DOHH2 (cell line): ENCODE data around the gene ORAI2.

Experiments
- H3F3A ChIP-seq: fragments of 200-600 bp; sonication (generic), shearing (Covaris generic); 2 replicates; pipeline ENCODE4 v1.6.0; 2016; ENCODE audit warnings: antibody characterized with exemption, mild to moderate bottlenecking; ENCODE audit not compliant: control insufficient read depth, insufficient read depth
- H3K27ac ChIP-seq: fragments of 200-600 bp; sonication (generic); 2 replicates; pipeline ENCODE4 v1.5.1; 2014; ENCODE audit warnings: low read depth, mild to moderate bottlenecking, low read length, moderate library complexity
- H3K27me3 ChIP-seq: fragments of 200-600 bp; sonication (generic); 2 replicates; pipeline ENCODE4 v1.6.1; 2014; ENCODE audit warnings: mild to moderate bottlenecking, low read length, mixed read lengths; ENCODE audit not compliant: control insufficient read depth
- H3K36me3 ChIP-seq: fragments of 200-600 bp; sonication (generic); 2 replicates; pipeline ENCODE4 v1.6.1; 2014; ENCODE audit warnings: mild to moderate bottlenecking, low read length, moderate library complexity, mixed read lengths; ENCODE audit not compliant: control insufficient read depth
- H3K4me1 ChIP-seq: fragments of 200-600 bp; sonication (generic); 2 replicates; pipeline ENCODE4 v1.6.1; 2014; ENCODE audit warnings: mild to moderate bottlenecking, low read length, mixed read lengths; ENCODE audit not compliant: control insufficient read depth
- H3K4me2 ChIP-seq: fragments of 200-600 bp; sonication (generic); 2 replicates; pipeline ENCODE4 v1.6.0; 2014; ENCODE audit warnings: mild to moderate bottlenecking, low read length, moderate library complexity
- H3K4me3 ChIP-seq: fragments of 200-600 bp; sonication (generic); 2 replicates; pipeline ENCODE4 v1.5.1; 2014; ENCODE audit warnings: mild to moderate bottlenecking, low read length, mixed read lengths
- H3K79me2 ChIP-seq: fragments of 200-600 bp; sonication (generic); 2 replicates; pipeline ENCODE4 v1.6.1; 2014; ENCODE audit warnings: mild to moderate bottlenecking, low read length, mixed read lengths; ENCODE audit not compliant: control insufficient read depth
- H3K9me2 ChIP-seq: fragments of 200-600 bp; sonication (generic); replicated peaks from 2 replicates; pipeline ENCODE4 v1.6.1; 2014; ENCODE audit warnings: mild to moderate bottlenecking, low read length, mixed read lengths; ENCODE audit not compliant: control insufficient read depth
- H3K9me3 ChIP-seq: fragments of 200-600 bp; sonication (generic); 2 replicates; pipeline ENCODE4 v1.6.1; 2014; ENCODE audit warnings: antibody characterized with exemption, low read length, mixed read lengths; ENCODE audit not compliant: control insufficient read depth, insufficient read depth
- H4K20me1 ChIP-seq: fragments of 200-600 bp; sonication (generic); 2 replicates; pipeline ENCODE4 v1.6.0; 2014; ENCODE audit warnings: low read depth, mild to moderate bottlenecking, antibody characterized with exemption, low read length, moderate library complexity; ENCODE audit not compliant: control insufficient read depth, insufficient read depth
- EZH2phosphoT487 ChIP-seq: fragments of 200-600 bp; sonication (generic); IDR thresholded peaks from 2 replicates; pipeline ENCODE4 v1.6.1; 2017; ENCODE audit warnings: borderline replicate concordance, mild to moderate bottlenecking, antibody characterized with exemption, low read length, moderate library complexity, mixed read lengths
- TF ChIP-seq, protein P1 (sequence below): fragments of 200-600 bp; sonication (generic); IDR thresholded peaks from one replicate; pipeline ENCODE4 v1.5.1; 2014; ENCODE audit warnings: antibody characterized with exemption, mild to moderate bottlenecking, low read depth, low read length; ENCODE audit not compliant: poor library complexity, severe bottlenecking

ORAI2 gene

DNA sequence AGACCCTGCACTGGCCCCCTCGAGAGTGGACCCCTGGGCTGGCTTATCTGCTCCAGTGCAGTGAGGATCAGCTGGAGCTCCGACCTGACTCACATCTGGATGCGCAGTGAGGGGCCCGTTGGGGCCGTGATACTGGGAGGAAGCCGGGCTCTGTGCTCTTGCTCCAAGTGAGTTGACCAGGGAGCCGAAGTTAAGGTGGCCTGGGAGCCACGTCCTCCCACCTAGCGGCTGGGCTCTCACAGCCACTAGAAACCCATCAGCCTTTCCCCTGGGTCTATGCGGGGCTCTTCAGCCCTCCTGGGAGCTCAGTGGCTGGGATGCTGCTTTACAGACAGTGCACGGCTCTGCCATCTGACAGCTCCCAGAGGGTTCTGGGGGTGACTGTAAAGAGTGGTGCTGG, 22.2 kb downstream of the ORAI2 start:
- Histone ChIP-seq H3K79me2 (no peaks in the 10 kb centered on the region), H4K20me1 (peaks cover 10% of the 10 kb centered on the region; the same call in 1 of the 2 replicates), H3K4me2 (no peak overlapping the region), H3K4me1 (peaks cover 8% of the 10 kb centered on the region), H3K9me3 (no peaks in the 10 kb centered on the region), H3K27me3 (no peaks in the 10 kb centered on the region), H3K27ac (no peak overlapping the region), H3F3A (peaks cover 15% of the 10 kb centered on the region), H3K9me2 (no peaks in the 10 kb centered on the region), H3K36me3 (peaks cover 31% of the 10 kb centered on the region), H3K4me3 (no peak overlapping the region)
- no peak for TF ChIP-seq EZH2phosphoT487
- TF ChIP-seq, protein P1, sequence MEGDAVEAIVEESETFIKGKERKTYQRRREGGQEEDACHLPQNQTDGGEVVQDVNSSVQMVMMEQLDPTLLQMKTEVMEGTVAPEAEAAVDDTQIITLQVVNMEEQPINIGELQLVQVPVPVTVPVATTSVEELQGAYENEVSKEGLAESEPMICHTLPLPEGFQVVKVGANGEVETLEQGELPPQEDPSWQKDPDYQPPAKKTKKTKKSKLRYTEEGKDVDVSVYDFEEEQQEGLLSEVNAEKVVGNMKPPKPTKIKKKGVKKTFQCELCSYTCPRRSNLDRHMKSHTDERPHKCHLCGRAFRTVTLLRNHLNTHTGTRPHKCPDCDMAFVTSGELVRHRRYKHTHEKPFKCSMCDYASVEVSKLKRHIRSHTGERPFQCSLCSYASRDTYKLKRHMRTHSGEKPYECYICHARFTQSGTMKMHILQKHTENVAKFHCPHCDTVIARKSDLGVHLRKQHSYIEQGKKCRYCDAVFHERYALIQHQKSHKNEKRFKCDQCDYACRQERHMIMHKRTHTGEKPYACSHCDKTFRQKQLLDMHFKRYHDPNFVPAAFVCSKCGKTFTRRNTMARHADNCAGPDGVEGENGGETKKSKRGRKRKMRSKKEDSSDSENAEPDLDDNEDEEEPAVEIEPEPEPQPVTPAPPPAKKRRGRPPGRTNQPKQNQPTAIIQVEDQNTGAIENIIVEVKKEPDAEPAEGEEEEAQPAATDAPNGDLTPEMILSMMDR: no peak

GRCh38 chr7:102456327-102456726, 23.0 kb downstream of the ORAI2 start:
- no peak for TF ChIP-seq EZH2phosphoT487
- TF ChIP-seq, protein P1: no peak
- peaks cover 8% of the 10 kb centered on the region; the same call in 1 of the 2 replicates for H4K20me1 ChIP-seq
- H3K9me3 ChIP-seq: no peaks in the 10 kb centered on the region
- peaks cover 31% of the 10 kb centered on the region for H3K36me3 ChIP-seq
- peaks cover 11% of the 10 kb centered on the region for H3F3A ChIP-seq
- no peak overlapping the region for H3K4me3 ChIP-seq
- no peaks in the 10 kb centered on the region for H3K9me2 ChIP-seq
- peaks cover 2% of the 10 kb centered on the region for H3K4me1 ChIP-seq
- H3K79me2 ChIP-seq: no peaks in the 10 kb centered on the region
- H3K27me3 ChIP-seq: no peaks in the 10 kb centered on the region
- no peak overlapping the region for H3K27ac ChIP-seq
- H3K4me2 ChIP-seq: no peak overlapping the region

DNA sequence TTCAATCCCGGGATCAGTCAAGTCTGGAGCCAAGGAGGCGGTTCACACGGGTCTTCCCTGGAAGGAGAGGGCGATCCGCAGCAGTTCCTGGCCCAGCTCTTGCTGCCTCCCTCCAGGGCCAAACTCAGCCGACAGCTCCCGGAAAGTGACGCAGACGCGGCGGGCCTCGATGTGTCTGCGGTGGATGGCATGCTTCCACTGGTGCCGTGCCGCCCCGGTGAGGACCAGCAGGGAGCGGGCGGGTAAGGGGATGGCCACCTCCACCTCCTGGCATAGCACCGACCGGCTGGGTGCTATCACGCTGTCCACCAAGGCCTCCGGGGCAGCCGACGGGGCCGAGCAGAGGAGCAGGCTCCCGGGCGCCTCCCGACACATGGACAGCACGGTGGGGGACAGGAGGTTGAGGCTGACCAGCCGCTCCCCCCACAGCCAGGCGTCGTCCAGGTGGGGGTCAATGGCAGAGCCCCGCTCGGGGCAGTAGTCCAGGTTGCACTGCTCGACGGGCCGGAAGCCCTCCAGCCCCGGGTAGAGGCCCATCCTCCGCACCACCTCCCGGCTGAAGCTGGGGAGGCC, 24.1 kb downstream of the ORAI2 start:
- TF ChIP-seq, protein P1: no peak
- no peak for TF ChIP-seq EZH2phosphoT487
- no peak overlapping the region for H3K4me2 ChIP-seq
- no peak overlapping the region for H3K4me3 ChIP-seq
- H3K36me3 ChIP-seq: peaks cover 31% of the 10 kb centered on the region
- peaks cover 3% of the 10 kb centered on the region for H3F3A ChIP-seq
- no peaks in the 10 kb centered on the region for H3K9me3 ChIP-seq
- H3K79me2 ChIP-seq: peaks cover 4% of the 10 kb centered on the region
- peaks cover 3% of the 10 kb centered on the region; the same call in 1 of the 2 replicates for H4K20me1 ChIP-seq
- H3K9me2 ChIP-seq: no peaks in the 10 kb centered on the region
- no peaks in the 10 kb centered on the region for H3K4me1 ChIP-seq
- H3K27me3 ChIP-seq: no peaks in the 10 kb centered on the region
- H3K27ac ChIP-seq: no peak overlapping the region
